Fibroblast of lung (primary cell): ENCODE data around the gene MMS22L.

Source experiments
- EZH2 ChIP-seq: IDR thresholded peaks from 2 replicates; pipeline ENCODE4 v1.5.1; 2012; ENCODE audit warnings: low read length, control low read depth, mild to moderate bottlenecking; ENCODE audit errors: missing control alignments
- TF ChIP-seq, protein P1 (sequence below), 2 donors: IDR thresholded peaks in 1 of 2; conservative IDR thresholded peaks in 1 of 2; 1 replicate in 1 of 2; 2 replicates in 1 of 2; pipeline ENCODE4 v1.5.1; 2011 to 2012; ENCODE audit warnings: low read length in 2 of 2, control low read depth in 1 of 2, inconsistent platforms in 1 of 2, low read depth in 1 of 2, mild to moderate bottlenecking in 1 of 2

DNA sequence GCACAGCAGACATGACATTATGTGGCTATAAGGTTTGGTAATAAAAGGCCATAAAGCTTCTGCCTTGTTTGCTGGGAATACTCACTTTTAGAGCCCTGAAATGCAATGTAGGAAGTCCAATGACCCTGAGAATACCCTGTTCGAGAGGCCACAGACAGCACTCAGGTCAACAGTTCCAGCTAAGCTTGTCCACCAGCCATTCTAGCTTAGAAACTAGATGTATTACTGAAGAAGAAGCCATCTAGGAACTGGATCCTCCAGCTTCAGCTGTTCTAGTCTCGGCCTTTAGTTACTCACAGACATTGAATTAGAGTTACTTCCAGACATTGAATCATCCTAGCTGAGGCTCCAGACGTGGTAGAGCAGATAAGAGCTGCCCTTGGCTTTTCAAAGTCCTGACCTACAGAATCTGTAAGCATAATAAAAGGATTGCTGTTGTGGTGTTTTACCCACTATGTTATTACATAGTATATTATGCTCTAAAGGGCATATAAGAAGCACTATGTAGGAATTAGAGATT, 84.9 kb downstream of the MMS22L start:
- TF ChIP-seq, protein P1, sequence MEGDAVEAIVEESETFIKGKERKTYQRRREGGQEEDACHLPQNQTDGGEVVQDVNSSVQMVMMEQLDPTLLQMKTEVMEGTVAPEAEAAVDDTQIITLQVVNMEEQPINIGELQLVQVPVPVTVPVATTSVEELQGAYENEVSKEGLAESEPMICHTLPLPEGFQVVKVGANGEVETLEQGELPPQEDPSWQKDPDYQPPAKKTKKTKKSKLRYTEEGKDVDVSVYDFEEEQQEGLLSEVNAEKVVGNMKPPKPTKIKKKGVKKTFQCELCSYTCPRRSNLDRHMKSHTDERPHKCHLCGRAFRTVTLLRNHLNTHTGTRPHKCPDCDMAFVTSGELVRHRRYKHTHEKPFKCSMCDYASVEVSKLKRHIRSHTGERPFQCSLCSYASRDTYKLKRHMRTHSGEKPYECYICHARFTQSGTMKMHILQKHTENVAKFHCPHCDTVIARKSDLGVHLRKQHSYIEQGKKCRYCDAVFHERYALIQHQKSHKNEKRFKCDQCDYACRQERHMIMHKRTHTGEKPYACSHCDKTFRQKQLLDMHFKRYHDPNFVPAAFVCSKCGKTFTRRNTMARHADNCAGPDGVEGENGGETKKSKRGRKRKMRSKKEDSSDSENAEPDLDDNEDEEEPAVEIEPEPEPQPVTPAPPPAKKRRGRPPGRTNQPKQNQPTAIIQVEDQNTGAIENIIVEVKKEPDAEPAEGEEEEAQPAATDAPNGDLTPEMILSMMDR (conservative IDR thresholded peaks at IDR 0.05 in 1 of 2, IDR thresholded peaks at IDR 0.05 in 1 of 2; ENCODE audit: low read depth in 1 of 2, low read length in 2 of 2) = no peak
- TF ChIP-seq EZH2 = no peak
